HL-60 (cell line): ENCODE results near the gene TXNRD2.

Source experiments
- DNase-seq, 2 experiments: peaks; one replicate each; pipeline ENCODE4 v3.0.0-alpha.2; 2010 to 2020; ENCODE audit warnings: low read depth in 1 of 2, low spot score in 1 of 2
- H3K27ac ChIP-seq: fragments of 250-450 bp; sonication (Bioruptor Pico); replicated peaks from 2 replicates; pipeline ENCODE4 v1.5.1; 2020; ENCODE audit warnings: mild to moderate bottlenecking, moderate library complexity
- H3K27me3 ChIP-seq: fragments of 250-450 bp; sonication (Bioruptor Pico); 2 replicates; pipeline ENCODE4 v1.5.1; 2021; ENCODE audit warnings: mild to moderate bottlenecking, moderate library complexity; ENCODE audit not compliant: insufficient read depth, poor library complexity, severe bottlenecking
- H3K4me3 ChIP-seq: replicated peaks from 2 replicates; pipeline ENCODE4 v1.5.1; 2011; ENCODE audit warnings: mild to moderate bottlenecking, control low read depth, low read length; ENCODE audit not compliant: insufficient read depth
- CTCF ChIP-seq: IDR thresholded peaks from one replicate; pipeline ENCODE4 v1.5.1; 2011; ENCODE audit warnings: low read length, control low read depth, inconsistent platforms; ENCODE audit not compliant: insufficient read depth
- GABPA ChIP-seq: IDR thresholded peaks from 2 replicates; pipeline ENCODE4 v1.6.1; 2012; ENCODE audit warnings: low read depth
- POLR2AphosphoS5 ChIP-seq: IDR thresholded peaks from 2 replicates; pipeline ENCODE4 v1.6.1; 2012; ENCODE audit warnings: low read depth
- REST ChIP-seq: IDR thresholded peaks from 2 replicates; pipeline ENCODE4 v1.6.1; 2012; ENCODE audit warnings: low read depth; ENCODE audit not compliant: insufficient replicate concordance
- SPI1 ChIP-seq: IDR thresholded peaks from 2 replicates; pipeline ENCODE4 v1.6.1; 2012; ENCODE audit warnings: low read depth, mild to moderate bottlenecking, borderline replicate concordance

TXNRD2 gene

GRCh38 chr22:19915287-19915954 lies 26.2 kb downstream of the TXNRD2 start:
- Histone ChIP-seq H3K27ac (no peak overlapping the region), H3K4me3 (no peak overlapping the region), H3K27me3 (no peaks in the 10 kb centered on the region)
- DNase-seq, result no peak
- TF ChIP-seq REST (no peak), GABPA (no peak), SPI1 (no peak), POLR2AphosphoS5 (no peak), CTCF (no peak)

GRCh38 chr22:19914201-19914943 lies 27.2 kb downstream of the TXNRD2 start:
- H3K27me3 ChIP-seq, result no peaks in the 10 kb centered on the region
- no peak for DNase-seq
- no peak overlapping the region for H3K27ac ChIP-seq
- TF ChIP-seq CTCF, result no peak
- no peak for TF ChIP-seq SPI1
- TF ChIP-seq POLR2AphosphoS5, result no peak
- no peak for TF ChIP-seq GABPA
- TF ChIP-seq REST, result no peak
- H3K4me3 ChIP-seq, result no peak overlapping the region

GRCh38 chr22:19913337-19913936 lies 28.2 kb downstream of the TXNRD2 start:
- no peak for DNase-seq
- no peak overlapping the region for H3K27ac ChIP-seq
- TF ChIP-seq CTCF (no peak), SPI1 (no peak), GABPA (no peak), POLR2AphosphoS5 (no peak), REST (no peak)
- H3K4me3 ChIP-seq, result no peak overlapping the region
- no peaks in the 10 kb centered on the region for H3K27me3 ChIP-seq
